Muscle layer of duodenum (tissue), 2 donors: ENCODE measurements around the gene ULK1.
A peak's percentile ranks its signal among the peaks of the same experiment; 100 is the strongest.

Experiments used
- H3K27ac ChIP-seq: one replicate; pipeline ENCODE4 v1.7.0; 2013; ENCODE audit warnings: mild to moderate bottlenecking, low read length
- H3K27me3 ChIP-seq: one replicate; pipeline ENCODE4 v1.7.0; 2013; ENCODE audit warnings: low read depth, mild to moderate bottlenecking, control low read depth, low read length
- H3K36me3 ChIP-seq, 2 donors: one replicate each; pipeline ENCODE4 v1.7.0; 2013; ENCODE audit warnings: low read length in 2 of 2, control low read depth in 1 of 2, mild to moderate bottlenecking in 1 of 2; ENCODE audit not compliant: insufficient read depth in 2 of 2, control insufficient read depth in 1 of 2
- H3K4me1 ChIP-seq, 2 donors: one replicate each; pipeline ENCODE4 v1.7.0; 2013; ENCODE audit warnings: low read length in 2 of 2, mild to moderate bottlenecking in 2 of 2, control low read depth in 1 of 2, moderate library complexity in 1 of 2; ENCODE audit not compliant: insufficient read depth in 2 of 2, control insufficient read depth in 1 of 2
- H3K4me3 ChIP-seq, 2 donors: one replicate each; pipeline ENCODE4 v1.7.0; 2013; ENCODE audit warnings: low read length in 2 of 2, low read depth in 1 of 2, mild to moderate bottlenecking in 1 of 2
- H3K9me3 ChIP-seq, 2 donors: one replicate each; pipeline ENCODE4 v1.7.0; 2013; ENCODE audit warnings: low read length in 2 of 2, control low read depth in 1 of 2, mild to moderate bottlenecking in 1 of 2; ENCODE audit not compliant: control insufficient read depth in 1 of 2
- donor health status: healthy.

ULK1 gene

GRCh38 chr12:131928080-131928710 lies 33.8 kb downstream of the ULK1 start:
- H3K27me3 ChIP-seq = no peaks in the 10 kb centered on the region
- peak overlapping the region; percentile 37 to 90 for H3K4me3 ChIP-seq
- peaks cover 0 to 10% of the 10 kb centered on the region in 2 donors for H3K4me1 ChIP-seq
- H3K27ac ChIP-seq = no peak overlapping the region
- H3K9me3 ChIP-seq = no peaks in the 10 kb centered on the region
- H3K36me3 ChIP-seq = peaks cover 12 to 14% of the 10 kb centered on the region in 2 donors

GRCh38 chr12:131928711-131929580 lies 34.5 kb downstream of the ULK1 start, which contains the start of gene PUS1:
TSS of gene PUS1 (plus strand) at chr12:131929276. CDS start at chr12:131929723, 447 bp downstream.
- peaks cover 0 to 10% of the 10 kb centered on the region in 2 donors for H3K4me1 ChIP-seq
- H3K4me3 ChIP-seq = peak within 1 kb of the TSS; percentile 69 to 90
- H3K9me3 ChIP-seq = no peaks in the 10 kb centered on the region
- no peaks in the 10 kb centered on the region for H3K27me3 ChIP-seq
- H3K27ac ChIP-seq = no peak within 1 kb of the TSS
- peaks cover 12 to 21% of the 10 kb centered on the region in 2 donors for H3K36me3 ChIP-seq

GRCh38 chr12:131929581-131930456 lies 35.4 kb downstream of the ULK1 start:
- H3K4me1 ChIP-seq = peaks cover 0 to 10% of the 10 kb centered on the region in 2 donors

GRCh38 chr12:131930510-131930909 lies 36.1 kb downstream of the ULK1 start:
- Histone ChIP-seq H3K36me3 (peaks cover 22 to 33% of the 10 kb centered on the region in 2 donors), H3K27me3 (no peaks in the 10 kb centered on the region), H3K27ac (no peak overlapping the region), H3K9me3 (no peaks in the 10 kb centered on the region), H3K4me3 (peak overlapping the region; percentile 65 to 90), H3K4me1 (peaks cover 0 to 10% of the 10 kb centered on the region in 2 donors)

More at GRCh38 chr12:131929581-131930456, 35.4 kb downstream of the ULK1 start:
- Histone ChIP-seq H3K27me3 (no peaks in the 10 kb centered on the region), H3K36me3 (peaks cover 18 to 28% of the 10 kb centered on the region in 2 donors), H3K4me3 (peak overlapping the region; percentile 69 to 90), H3K27ac (no peak overlapping the region), H3K9me3 (no peaks in the 10 kb centered on the region)

GRCh38 chr12:131933387-131933786 lies 39.0 kb downstream of the ULK1 start:
- peaks cover 22 to 33% of the 10 kb centered on the region in 2 donors for H3K36me3 ChIP-seq

GRCh38 chr12:131934535-131934934 lies 40.1 kb downstream of the ULK1 start:
- H3K36me3 ChIP-seq = peaks cover 27 to 33% of the 10 kb centered on the region in 2 donors
- H3K4me1 ChIP-seq = peaks cover 0 to 10% of the 10 kb centered on the region in 2 donors

More at GRCh38 chr12:131933387-131933786, 39.0 kb downstream of the ULK1 start:
- Histone ChIP-seq H3K4me1 (peaks cover 0 to 10% of the 10 kb centered on the region in 2 donors), H3K27me3 (no peaks in the 10 kb centered on the region), H3K27ac (no peak overlapping the region), H3K4me3 (no peak overlapping the region), H3K9me3 (no peaks in the 10 kb centered on the region)

GRCh38 chr12:131938082-131938481 lies 43.7 kb downstream of the ULK1 start:
- Histone ChIP-seq H3K4me1 (no peaks in the 10 kb centered on the region), H3K27ac (no peak overlapping the region), H3K36me3 (peaks cover 15 to 40% of the 10 kb centered on the region in 2 donors), H3K9me3 (no peaks in the 10 kb centered on the region), H3K27me3 (no peaks in the 10 kb centered on the region), H3K4me3 (no peak overlapping the region)

More at GRCh38 chr12:131934535-131934934, 40.1 kb downstream of the ULK1 start:
- no peak overlapping the region for H3K27ac ChIP-seq
- H3K9me3 ChIP-seq = no peaks in the 10 kb centered on the region
- H3K27me3 ChIP-seq = no peaks in the 10 kb centered on the region
- H3K4me3 ChIP-seq = no peak overlapping the region

- Histone ChIP-seq H3K4me3 (no peak overlapping the region), H3K27me3 (no peaks in the 10 kb centered on the region), H3K4me1 (no peaks in the 10 kb centered on the region), H3K36me3 (peaks cover 14 to 40% of the 10 kb centered on the region in 2 donors), H3K9me3 (no peaks in the 10 kb centered on the region), H3K27ac (no peak overlapping the region)
Observed at GRCh38 chr12:131939007-131939406, 44.6 kb downstream of the ULK1 start.

- Histone ChIP-seq H3K36me3 (peaks cover 5 to 40% of the 10 kb centered on the region in 2 donors), H3K4me1 (no peaks in the 10 kb centered on the region), H3K4me3 (no peak overlapping the region), H3K27me3 (no peaks in the 10 kb centered on the region), H3K9me3 (no peaks in the 10 kb centered on the region), H3K27ac (no peak overlapping the region)
Observed at GRCh38 chr12:131940141-131940547, 45.7 kb downstream of the ULK1 start.

- Histone ChIP-seq H3K36me3 (peaks cover 4 to 39% of the 10 kb centered on the region in 2 donors), H3K4me1 (no peaks in the 10 kb centered on the region), H3K9me3 (no peaks in the 10 kb centered on the region), H3K27me3 (no peaks in the 10 kb centered on the region), H3K4me3 (no peak overlapping the region), H3K27ac (no peak overlapping the region)
Observed at GRCh38 chr12:131941116-131941986, 46.9 kb downstream of the ULK1 start.
